ENCODE data around the gene SPDYE3. TPM values are rescaled to one million over a fixed set of nuclear protein-coding genes. Genes with fewer than 3 reads are reported as not detected.
"Not testable (repeated sequence)": the region's sequence is repeated elsewhere in the genome, so short reads cannot be mapped to it uniquely, and the experiment has no call there.

SPDYE3 gene
- total and polyA plus RNA-seq, 4 experiments from 2014 or later = 6.3 to 9.9 TPM; not detected in 2

DNA sequence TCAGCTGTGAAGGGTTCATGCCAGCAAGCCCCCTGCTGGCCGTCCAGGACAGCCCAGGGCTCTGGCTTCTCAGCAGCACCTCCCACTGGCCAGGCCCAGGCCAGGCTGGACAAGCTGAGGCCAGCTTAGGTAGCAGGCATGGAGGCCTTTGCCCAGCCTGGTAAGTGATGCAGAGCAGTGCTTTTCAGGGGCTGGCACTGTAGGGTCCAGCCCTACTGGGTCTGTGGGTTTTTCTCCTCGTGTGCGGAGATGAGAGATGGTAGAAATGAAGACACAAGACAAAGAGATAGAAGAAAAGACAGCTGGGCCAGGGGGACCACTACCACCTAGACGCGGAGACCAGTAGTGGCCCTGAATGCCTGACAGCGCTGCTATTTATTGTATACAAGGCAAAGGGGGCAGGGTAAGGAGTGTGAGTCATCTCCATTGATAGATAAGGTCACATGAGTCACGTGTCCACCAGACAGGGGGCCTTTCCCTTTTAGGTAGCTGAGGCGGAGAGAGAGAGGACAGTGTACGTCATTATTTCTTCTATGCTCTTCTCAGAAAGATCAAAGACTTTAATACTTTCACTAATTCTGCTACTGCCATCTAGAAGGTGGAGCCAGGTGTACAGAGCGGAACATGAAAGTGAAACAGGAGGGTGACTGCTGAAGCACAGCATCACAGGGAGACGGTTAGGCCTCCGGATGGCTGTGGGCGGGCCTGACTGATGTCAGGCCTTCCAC, 37.2 kb downstream of the SPDYE3 start:
- peak; percentile 86 to 98 (median 94) for DNase-seq
- H3K9me3 Mint-ChIP-seq; H3K27me3 ChIP-seq (ENCODE audit: insufficient read depth, low read length); H3K9me3 ChIP-seq (ENCODE audit: control insufficient read depth in 1 of 2, low read length in 2 of 2); H3K4me3 ChIP-seq (ENCODE audit: low read length in 2 of 2); H3K27me3 Mint-ChIP-seq: not testable (repeated sequence)
- peaks cover 33% of the 10 kb centered on the region for H3K36me3 ChIP-seq (ENCODE audit: insufficient read depth, low read length)
- peak overlapping the region; percentile 81 for H3K27ac ChIP-seq (ENCODE audit: low read depth, low read length)
- peaks cover 10 to 28% (median 17%) of the 10 kb centered on the region in 4 donors for H3K4me1 Mint-ChIP-seq
- peaks cover 34 to 60% of the 10 kb centered on the region in 2 donors for H3K36me3 Mint-ChIP-seq
- intact Hi-C loops (cut with micrococcal nuclease) = loop anchor here (1.0 to 5.0 kb wide), 5 partner anchors 8 to 212 kb away; partner anchors contain the start of genes MEPCE and ZCWPW1
- POLR2A ChIA-PET (ENCODE audit: partially characterized antibody) = interaction anchor here (0.5 to 1.6 kb wide), 7 partner anchors 73 to 516 kb away, joined by 3 to 11 read pairs (median 3); partner anchors contain the start of genes MEPCE, PVRIG and ZCWPW1
- CTCF ChIA-PET (ENCODE audit: partially characterized antibody) = interaction anchor here (0.9 to 2.3 kb wide), 4 partner anchors 10 to 127 kb away, joined by 3 to 13 read pairs (median 5); no protein-coding TSS in a partner anchor
- peaks cover 21% of the 10 kb centered on the region for H3K4me1 ChIP-seq (ENCODE audit: insufficient read depth, low read length)
- peak overlapping the region; percentile 37 to 82 (median 77) for H3K4me3 Mint-ChIP-seq
- H3K27ac Mint-ChIP-seq = peak overlapping the region; percentile 86 to 99 (median 98)

- H3K4me3 Mint-ChIP-seq = peak overlapping the region in 7 of 8 donors; percentile 37 to 82 (median 77)
- Histone ChIP-seq H3K4me1 (ENCODE audit: insufficient read depth, low read length) (peaks cover 21% of the 10 kb centered on the region), H3K27ac (ENCODE audit: low read depth, low read length) (peak overlapping the region; percentile 81), H3K36me3 (ENCODE audit: insufficient read depth, low read length) (peaks cover 36% of the 10 kb centered on the region)
- peak overlapping the region; percentile 79 to 99 (median 98) for H3K27ac Mint-ChIP-seq
- H3K4me3 ChIP-seq (ENCODE audit: low read length in 2 of 2); H3K9me3 Mint-ChIP-seq; H3K9me3 ChIP-seq (ENCODE audit: control insufficient read depth in 1 of 2, low read length in 2 of 2); H3K27me3 Mint-ChIP-seq; H3K27me3 ChIP-seq (ENCODE audit: insufficient read depth, low read length): not testable (repeated sequence)
- DNase-seq = peak; percentile 50 to 79 (median 64)
- POLR2A ChIA-PET (ENCODE audit: partially characterized antibody) = interaction anchor here (0.6 to 1.6 kb wide), 6 partner anchors 73 to 263 kb away, joined by 3 to 11 read pairs (median 3); partner anchors contain the start of genes MEPCE, PVRIG and ZCWPW1
- CTCF ChIA-PET (ENCODE audit: partially characterized antibody) = interaction anchor here (0.6 to 2.3 kb wide), 7 partner anchors 9 to 215 kb away, joined by 3 to 13 read pairs (median 3); no protein-coding TSS in a partner anchor
- peaks cover 10 to 28% (median 19%) of the 10 kb centered on the region in 4 donors for H3K4me1 Mint-ChIP-seq
- H3K36me3 Mint-ChIP-seq = peaks cover 37 to 59% of the 10 kb centered on the region in 2 donors
- intact Hi-C loops (cut with micrococcal nuclease) = loop anchor here (1.0 to 2.0 kb wide), 4 partner anchors 9 to 212 kb away; partner anchors contain the start of genes MEPCE and ZCWPW1
Measured at GRCh38 chr7:100345288-100345672, 37.8 kb downstream of the SPDYE3 start.

DNA sequence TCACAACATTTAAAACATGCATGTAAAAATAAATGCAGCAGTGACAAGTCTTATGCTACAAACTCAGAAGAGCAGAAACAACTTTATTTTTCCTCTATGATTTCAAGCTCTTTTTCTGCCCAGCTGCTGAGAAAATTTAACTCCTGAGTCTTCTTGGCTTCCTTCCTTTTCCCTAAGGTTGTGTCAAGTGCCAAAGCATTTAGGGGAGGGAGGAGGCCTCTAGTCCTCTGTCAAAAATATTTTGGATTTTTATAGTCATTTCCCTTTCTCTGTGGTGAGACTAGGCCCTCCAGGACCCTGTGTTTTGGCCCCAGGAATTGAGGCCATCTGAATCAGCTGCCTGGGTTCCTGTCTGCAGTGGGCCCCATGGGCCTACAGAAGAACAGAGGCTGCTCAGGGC, 39.4 kb downstream of the SPDYE3 start:
- Histone ChIP-seq H3K9me3 (ENCODE audit: control insufficient read depth in 1 of 2, low read length in 2 of 2) (no peaks in the 10 kb centered on the region), H3K4me3 (ENCODE audit: low read length in 2 of 2) (no peak overlapping the region), H3K27ac (ENCODE audit: low read depth, low read length) (no peak overlapping the region), H3K27me3 (ENCODE audit: insufficient read depth, low read length) (no peaks in the 10 kb centered on the region), H3K4me1 (ENCODE audit: insufficient read depth, low read length) (peaks cover 29% of the 10 kb centered on the region), H3K36me3 (ENCODE audit: insufficient read depth, low read length) (peaks cover 38% of the 10 kb centered on the region)
- Mint-ChIP-seq H3K36me3 (peaks cover 30 to 61% of the 10 kb centered on the region in 2 donors), H3K4me3 (no peak overlapping the region), H3K27ac (peak overlapping the region in 6 of 7 donors; percentile 65 to 94 (median 82)), H3K27me3 (no peaks in the 10 kb centered on the region), H3K4me1 (peaks cover 11 to 32% (median 23%) of the 10 kb centered on the region in 4 donors), H3K9me3 (no peaks in the 10 kb centered on the region)
- CTCF ChIA-PET (ENCODE audit: partially characterized antibody) = interaction anchor here (0.5 to 2.3 kb wide), 9 partner anchors 57 to 356 kb away, joined by 3 to 13 read pairs (median 4); no protein-coding TSS in a partner anchor
- DNase-seq = no peak
- POLR2A ChIA-PET (ENCODE audit: partially characterized antibody) = interaction anchor here (1.1 to 1.2 kb wide), 2 partner anchors 82 to 214 kb away, joined by 3 to 4 read pairs; partner anchors contain the start of gene ZCWPW1
- intact Hi-C loops (cut with micrococcal nuclease) = no loop called here

GRCh38 chr7:100348805-100349204, 41.3 kb downstream of the SPDYE3 start:
- Histone ChIP-seq H3K27me3 (ENCODE audit: insufficient read depth, low read length) (no peaks in the 10 kb centered on the region), H3K27ac (ENCODE audit: low read depth, low read length) (no peak overlapping the region), H3K9me3 (ENCODE audit: control insufficient read depth in 1 of 2, low read length in 2 of 2) (no peaks in the 10 kb centered on the region), H3K4me3 (ENCODE audit: low read length in 2 of 2) (no peak overlapping the region), H3K4me1 (ENCODE audit: insufficient read depth, low read length) (peaks cover 35% of the 10 kb centered on the region), H3K36me3 (ENCODE audit: insufficient read depth, low read length) (peaks cover 40% of the 10 kb centered on the region)
- no peak for DNase-seq
- Mint-ChIP-seq H3K4me1 (peaks cover 14 to 40% (median 24%) of the 10 kb centered on the region in 4 donors), H3K27ac (peak overlapping the region in 4 of 7 donors; percentile 13 to 60 (median 38)), H3K9me3 (no peaks in the 10 kb centered on the region), H3K4me3 (no peak overlapping the region), H3K27me3 (no peaks in the 10 kb centered on the region), H3K36me3 (peaks cover 22 to 53% of the 10 kb centered on the region in 2 donors)
- ChIA-PET POLR2A (ENCODE audit: partially characterized antibody) (interaction anchor here (0.6 kb wide), 1 partner anchor 566 kb away, joined by 3 read pairs; no protein-coding TSS in a partner anchor), CTCF (ENCODE audit: partially characterized antibody) (interaction anchor here (1.6 kb wide), 1 partner anchor 13 kb away, joined by 3 read pairs; no protein-coding TSS in a partner anchor)
- intact Hi-C loops (cut with micrococcal nuclease) = no loop called here

DNA sequence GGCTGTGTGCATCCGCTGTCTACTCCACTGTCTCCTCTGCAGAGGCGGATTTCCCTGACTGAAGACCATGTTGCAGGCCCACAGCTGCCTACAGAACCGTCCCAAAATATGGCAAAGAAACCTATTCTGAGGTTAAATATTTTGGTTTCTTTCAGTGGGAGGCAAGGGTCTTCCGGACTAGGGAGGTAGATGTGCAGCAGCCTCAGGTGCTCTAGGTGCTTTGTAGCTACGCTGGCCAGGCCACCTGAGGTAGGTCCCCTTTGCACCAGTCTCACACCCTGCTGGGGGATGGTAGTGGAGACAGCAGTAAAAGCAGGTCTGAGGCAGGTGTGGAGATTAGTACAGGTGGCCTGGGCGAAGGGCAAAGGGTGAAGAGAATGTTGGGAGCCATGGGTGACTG, 42.3 kb downstream of the SPDYE3 start:
- DNase-seq = no peak
- intact Hi-C loops (cut with micrococcal nuclease) = no loop called here

GRCh38 chr7:100351657-100352058, 44.2 kb downstream of the SPDYE3 start:
- Mint-ChIP-seq H3K4me1 (peaks cover 5 to 27% (median 14%) of the 10 kb centered on the region in 4 donors), H3K27me3 (no peaks in the 10 kb centered on the region), H3K27ac (peak overlapping the region in 4 of 7 donors; percentile 43 to 75 (median 58)), H3K9me3 (no peaks in the 10 kb centered on the region), H3K4me3 (peak overlapping the region in 5 of 8 donors; percentile 15 to 63 (median 59)), H3K36me3 (peaks cover 25 to 59% of the 10 kb centered on the region in 2 donors)
- H3K36me3 ChIP-seq (ENCODE audit: insufficient read depth, low read length) = peaks cover 52% of the 10 kb centered on the region
- no peak for DNase-seq
- no peak overlapping the region for H3K4me3 ChIP-seq (ENCODE audit: low read length in 2 of 2)
- H3K27me3 ChIP-seq (ENCODE audit: insufficient read depth, low read length) = no peaks in the 10 kb centered on the region
- peaks cover 20% of the 10 kb centered on the region for H3K4me1 ChIP-seq (ENCODE audit: insufficient read depth, low read length)
- no peaks in the 10 kb centered on the region for H3K9me3 ChIP-seq (ENCODE audit: control insufficient read depth in 1 of 2, low read length in 2 of 2)
- H3K27ac ChIP-seq (ENCODE audit: low read depth, low read length) = no peak overlapping the region
- intact Hi-C loops (cut with micrococcal nuclease) = no loop called here
- ChIA-PET CTCF (ENCODE audit: partially characterized antibody) (no interaction called here), POLR2A (ENCODE audit: partially characterized antibody) (no interaction called here)

More for the DNA sequence above, 42.3 kb downstream of the SPDYE3 start:
- H3K4me3 Mint-ChIP-seq = peak overlapping the region in 1 of 8 donors; percentile 20
- Histone ChIP-seq H3K4me3 (ENCODE audit: low read length in 2 of 2) (no peak overlapping the region), H3K27ac (ENCODE audit: low read depth, low read length) (no peak overlapping the region), H3K36me3 (ENCODE audit: insufficient read depth, low read length) (peaks cover 41% of the 10 kb centered on the region), H3K9me3 (ENCODE audit: control insufficient read depth in 1 of 2, low read length in 2 of 2) (no peaks in the 10 kb centered on the region), H3K27me3 (ENCODE audit: insufficient read depth, low read length) (no peaks in the 10 kb centered on the region), H3K4me1 (ENCODE audit: insufficient read depth, low read length) (peaks cover 29% of the 10 kb centered on the region)
- no peaks in the 10 kb centered on the region for H3K9me3 Mint-ChIP-seq
- peaks cover 8 to 32% (median 17%) of the 10 kb centered on the region in 4 donors for H3K4me1 Mint-ChIP-seq
- H3K36me3 Mint-ChIP-seq = peaks cover 23 to 50% of the 10 kb centered on the region in 2 donors
- ChIA-PET CTCF (ENCODE audit: partially characterized antibody) (interaction anchor here (1.6 kb wide), 1 partner anchor 14 kb away, joined by 3 read pairs; no protein-coding TSS in a partner anchor), POLR2A (ENCODE audit: partially characterized antibody) (no interaction called here)
- H3K27me3 Mint-ChIP-seq = no peaks in the 10 kb centered on the region
- H3K27ac Mint-ChIP-seq = peak overlapping the region in 3 of 7 donors; percentile 66 to 82 (median 74)
